Colonic mucosa (tissue), 4 donors: ENCODE measurements around the gene PHOX2A. TPM values are rescaled to one million over a fixed set of nuclear protein-coding genes. Genes with fewer than 3 reads are reported as not detected.
"Not testable (repeated sequence)": the region's sequence is repeated elsewhere in the genome, so short reads cannot be mapped to it uniquely, and the experiment has no call there.

Experiments used
- DNase-seq: peaks from one replicate; pipeline ENCODE4 v3.0.0-alpha.2; 2020
- H3K27ac ChIP-seq: fragments of 200-600 bp; one replicate; pipeline ENCODE4 v1.8.0; 2021
- H3K27me3 ChIP-seq: fragments of 200-600 bp; one replicate; pipeline ENCODE4 v1.8.0; 2021
- H3K36me3 ChIP-seq: fragments of 200-600 bp; one replicate; pipeline ENCODE4 v1.8.0; 2021
- H3K4me1 ChIP-seq: fragments of 200-600 bp; one replicate; pipeline ENCODE4 v1.8.0; 2021; ENCODE audit warnings: mild to moderate bottlenecking
- H3K4me3 ChIP-seq: fragments of 200-600 bp; one replicate; pipeline ENCODE4 v1.8.0; 2021
- H3K9ac ChIP-seq, 2 donors: one replicate each; pipeline ENCODE4 v1.7.0; 2013; ENCODE audit warnings: control low read depth in 2 of 2, low read depth in 2 of 2, low read length in 2 of 2
- H3K9me3 ChIP-seq: fragments of 200-600 bp; one replicate; pipeline ENCODE4 v1.8.0; 2021
- CTCF ChIP-seq: fragments of 200-600 bp; IDR thresholded peaks from one replicate; pipeline ENCODE4 v1.8.0; 2022; ENCODE audit warnings: antibody characterized with exemption, mild to moderate bottlenecking
- intact Hi-C: fragments of 100-400 bp; cut with DNase I; formaldehyde crosslinking; loops from one replicate; pipeline ENCODE4 v1.14.1; 2022
- total RNA-seq, 2 donors: library from RNA; stranded (reverse); fragmentation: NEBNext Ultra II Directional in 1 of 2; extraction: Animal tissue kit (Norgen Biotek cat#: 25700) in 1 of 2; gene quantifications; one replicate each; pipeline ENCODE4 v1.2.1, GENCODE V29; 2021
- donor health status: healthy.
- donor health status: DM: no; HTN: no; CAD: no.
- donor health status: DM: no; HTN: no; CAD: no.

The PHOX2A gene
- total RNA-seq, 2 donors from 2014 or later = 0.27 to 0.37 TPM

- no peak overlapping the region for H3K27ac ChIP-seq
- intact Hi-C loops = no loop called here
- no peak overlapping the region for H3K9ac ChIP-seq
- no peaks in the 10 kb centered on the region for H3K4me1 ChIP-seq
- no peaks in the 10 kb centered on the region for H3K27me3 ChIP-seq
- TF ChIP-seq CTCF = no peak
- no peak for DNase-seq
- H3K4me3 ChIP-seq = no peak overlapping the region
- no peaks in the 10 kb centered on the region for H3K36me3 ChIP-seq
- H3K9me3 ChIP-seq = no peaks in the 10 kb centered on the region
Observed at GRCh38 chr11:72271980-72272379, 28.0 kb upstream of the PHOX2A start.

- no peak for TF ChIP-seq CTCF
- no peaks in the 10 kb centered on the region for H3K36me3 ChIP-seq
- H3K27me3 ChIP-seq = no peaks in the 10 kb centered on the region
- H3K9ac ChIP-seq = no peak overlapping the region
- intact Hi-C loops = no loop called here
- DNase-seq = no peak
- no peak overlapping the region for H3K27ac ChIP-seq
- H3K9me3 ChIP-seq = no peaks in the 10 kb centered on the region
- H3K4me1 ChIP-seq = no peaks in the 10 kb centered on the region
- no peak overlapping the region for H3K4me3 ChIP-seq
Observed at GRCh38 chr11:72267956-72268617, 24.1 kb upstream of the PHOX2A start.

- H3K9me3 ChIP-seq, H3K27me3 ChIP-seq, H3K4me1 ChIP-seq, H3K9ac ChIP-seq, H3K27ac ChIP-seq, H3K36me3 ChIP-seq, H3K4me3 ChIP-seq, DNase-seq, intact Hi-C loops: not testable (repeated sequence)
Observed at GRCh38 chr11:72266960-72267359, 23.0 kb upstream of the PHOX2A start.

- Histone ChIP-seq H3K4me1 (no peaks in the 10 kb centered on the region), H3K9me3 (no peaks in the 10 kb centered on the region), H3K9ac (no peak overlapping the region), H3K36me3 (no peaks in the 10 kb centered on the region), H3K27ac (no peak overlapping the region), H3K4me3 (no peak overlapping the region), H3K27me3 (no peaks in the 10 kb centered on the region)
- intact Hi-C loops = no loop called here
- DNase-seq = no peak
- TF ChIP-seq CTCF = no peak
Observed at GRCh38 chr11:72265951-72266350, 22.0 kb upstream of the PHOX2A start.

GRCh38 chr11:72263361-72263760 is 19.4 kb upstream of the PHOX2A start:
- Histone ChIP-seq H3K9me3 (no peaks in the 10 kb centered on the region), H3K27me3 (no peaks in the 10 kb centered on the region), H3K4me3 (no peak overlapping the region), H3K27ac (no peak overlapping the region), H3K36me3 (no peaks in the 10 kb centered on the region), H3K9ac (no peak overlapping the region), H3K4me1 (no peaks in the 10 kb centered on the region)
- intact Hi-C loops = no loop called here
- DNase-seq = no peak
- no peak for TF ChIP-seq CTCF

- intact Hi-C loops = no loop called here
- no peak overlapping the region for H3K4me3 ChIP-seq
- no peak overlapping the region for H3K27ac ChIP-seq
- no peaks in the 10 kb centered on the region for H3K9me3 ChIP-seq
- TF ChIP-seq CTCF = no peak
- no peaks in the 10 kb centered on the region for H3K4me1 ChIP-seq
- DNase-seq = no peak
- no peak overlapping the region for H3K9ac ChIP-seq
- no peaks in the 10 kb centered on the region for H3K36me3 ChIP-seq
- H3K27me3 ChIP-seq = no peaks in the 10 kb centered on the region
Observed at GRCh38 chr11:72260574-72260973, 16.6 kb upstream of the PHOX2A start.
